IMR-90 (cell line): ENCODE results near the gene ZNF841. TPM values are rescaled to one million over a fixed set of nuclear protein-coding genes. Genes with fewer than 3 reads are reported as not detected.

Experiments
- ATAC-seq: fragments of 200-7000 bp; cut with Tn5 transposase; 2 replicates; pipeline ENCODE4 v1.9.1; 2020; ENCODE audit warnings: low read depth, mild to moderate bottlenecking, moderate library complexity
- BruUV-seq: library from RNA; stranded (reverse); fragments of 400-500 nt; replicated peaks from 2 replicates; lab custom pipeline; 2021; lab: Mats Ljungman, UMichigan
- CTCF ChIA-PET: fragments of 300-600 bp; formaldehyde crosslinking; extraction: SDS; loops from one replicate; lab custom pipeline; 2021; ENCODE audit warnings: antibody characterized with exemption; lab: Yijun Ruan, JAX
- POLR2A ChIA-PET: fragments of 300-600 bp; sonication (Branson Sonifier 250); formaldehyde crosslinking; loops from one replicate; lab custom pipeline; 2022; ENCODE audit warnings: antibody characterized with exemption; ENCODE audit not compliant: unreplicated experiment; lab: Charles Lee
- DNase-seq: peaks from one replicate; pipeline ENCODE4 v3.0.0; 2013
- H2AFZ ChIP-seq: replicated peaks from 2 replicates; pipeline ENCODE3; 2013; ENCODE audit warnings: low read length, mild to moderate bottlenecking; ENCODE audit not compliant: poor library complexity
- H2AK5ac ChIP-seq: 2 replicates; pipeline ENCODE4 v1.6.1; 2013; ENCODE audit warnings: low read depth, low read length, inconsistent platforms
- H2AK9ac ChIP-seq: replicated peaks from 2 replicates; pipeline ENCODE3; 2013; ENCODE audit warnings: mild to moderate bottlenecking, low read depth, low read length, moderate library complexity; ENCODE audit not compliant: poor library complexity
- H2BK120ac ChIP-seq: 2 replicates; pipeline ENCODE4 v1.6.1; 2013; ENCODE audit warnings: low read depth, low read length, inconsistent platforms
- H2BK15ac ChIP-seq: 3 replicates; pipeline ENCODE4 v1.6.1; 2013; ENCODE audit warnings: low read depth, low read length, inconsistent platforms
- H2BK20ac ChIP-seq: 2 replicates; pipeline ENCODE4 v1.6.1; 2013; ENCODE audit warnings: low read depth, mild to moderate bottlenecking, inconsistent platforms, low read length, moderate library complexity
- H2BK5ac ChIP-seq: 2 replicates; pipeline ENCODE4 v1.6.1; 2013; ENCODE audit warnings: mild to moderate bottlenecking, low read depth, low read length, inconsistent platforms; ENCODE audit not compliant: poor library complexity, severe bottlenecking
- H3K14ac ChIP-seq: replicated peaks from 2 replicates; pipeline ENCODE4 v1.6.1; 2013; ENCODE audit warnings: low read depth, low read length, inconsistent platforms
- H3K18ac ChIP-seq: 2 replicates; pipeline ENCODE4 v1.6.1; 2013; ENCODE audit warnings: low read depth, low read length, control low read depth
- H3K23ac ChIP-seq: 2 replicates; pipeline ENCODE4 v1.6.1; 2013; ENCODE audit warnings: low read depth, low read length, inconsistent platforms
- H3K27ac ChIP-seq: 2 replicates; pipeline ENCODE4 v1.5.1; 2013; ENCODE audit warnings: mild to moderate bottlenecking, control low read depth, low read length; ENCODE audit not compliant: insufficient read depth
- H3K27me3 ChIP-seq: 2 replicates; pipeline ENCODE4 v1.6.1; 2013; ENCODE audit warnings: low read length; ENCODE audit not compliant: control insufficient read depth, insufficient read depth
- H3K36me3 ChIP-seq: 2 replicates; pipeline ENCODE4 v1.6.1; 2013; ENCODE audit warnings: low read length, mixed read lengths; ENCODE audit not compliant: control insufficient read depth, insufficient read depth
- H3K4ac ChIP-seq: 2 replicates; pipeline ENCODE4 v1.6.1; 2013; ENCODE audit warnings: low read depth, low read length, inconsistent platforms
- H3K4me1 ChIP-seq: 2 replicates; pipeline ENCODE4 v1.6.1; 2013; ENCODE audit warnings: low read length, mixed read lengths; ENCODE audit not compliant: control insufficient read depth, insufficient read depth
- H3K4me2 ChIP-seq: 2 replicates; pipeline ENCODE4 v1.6.1; 2013; ENCODE audit warnings: low read depth, mild to moderate bottlenecking, control low read depth, low read length, moderate library complexity
- H3K4me3 ChIP-seq: 2 replicates; pipeline ENCODE4 v1.5.1; 2013; ENCODE audit warnings: low read depth, mild to moderate bottlenecking, control low read depth, low read length, moderate library complexity; ENCODE audit not compliant: insufficient read depth
- H3K56ac ChIP-seq: 2 replicates; pipeline ENCODE4 v1.6.1; 2013; ENCODE audit warnings: low read length, inconsistent platforms; ENCODE audit not compliant: insufficient read depth; ENCODE audit errors: extremely low read depth
- H3K79me1 ChIP-seq, 2 experiments: 2 replicates each; pipeline ENCODE4 v1.6.1; 2013; ENCODE audit warnings: low read length in 2 of 2, inconsistent platforms in 1 of 2, low read depth in 1 of 2
- H3K9ac ChIP-seq: 2 replicates; pipeline ENCODE4 v1.6.1; 2013; ENCODE audit warnings: low read depth, low read length, control low read depth
- H3K9me1 ChIP-seq: 2 replicates; pipeline ENCODE4 v1.6.1; 2013; ENCODE audit warnings: low read length, inconsistent platforms; ENCODE audit not compliant: insufficient read depth
- H3K9me3 ChIP-seq: 2 replicates; pipeline ENCODE4 v1.6.1; 2013; ENCODE audit warnings: low read length; ENCODE audit not compliant: control insufficient read depth, insufficient read depth
- H4K20me1 ChIP-seq: 2 replicates; pipeline ENCODE4 v1.6.1; 2013; ENCODE audit warnings: low read length, inconsistent platforms; ENCODE audit not compliant: insufficient read depth
- H4K5ac ChIP-seq: 2 replicates; pipeline ENCODE4 v1.6.1; 2013; ENCODE audit warnings: mild to moderate bottlenecking, low read depth, low read length, control low read depth
- H4K8ac ChIP-seq, 2 experiments: 2 replicates each; pipeline ENCODE4 v1.6.1; 2013; ENCODE audit warnings: low read depth in 2 of 2, low read length in 2 of 2, control low read depth in 1 of 2, inconsistent platforms in 1 of 2
- H4K91ac ChIP-seq: 2 replicates; pipeline ENCODE4 v1.6.1; 2013; ENCODE audit warnings: low read depth, low read length, inconsistent platforms; ENCODE audit not compliant: insufficient read depth
- CEBPB ChIP-seq: IDR thresholded peaks from 2 replicates; pipeline ENCODE4 v1.6.1; 2012; ENCODE audit warnings: low read depth, low read length, improper control_type of control experiment
- FOS ChIP-seq: fragments of 150-350 bp; IDR thresholded peaks from 2 replicates; pipeline ENCODE4 v1.6.1; 2016; ENCODE audit warnings: low read depth, low read length
- MAZ ChIP-seq: IDR thresholded peaks from 2 replicates; pipeline ENCODE4 v1.6.1; 2012; ENCODE audit warnings: low read depth, mild to moderate bottlenecking, low read length, improper control_type of control experiment, moderate library complexity, borderline replicate concordance
- POLR2A ChIP-seq: IDR thresholded peaks from 2 replicates; pipeline ENCODE4 v1.6.1; 2012; ENCODE audit warnings: mild to moderate bottlenecking, low read depth, low read length
- WGBS, 2 experiments: methylation state at CpG; one replicate each; pipeline versions ENCODE4 v1.1.5 to v1.1.7; 2013; ENCODE audit warnings: missing lambda C conversion rate in 2 of 2; ENCODE audit not compliant: insufficient read length in 1 of 2; ENCODE audit errors: extremely low coverage in 2 of 2; 5-methylcytosine and 5-hydroxymethylcytosine counted together
- dilution Hi-C: fragments of 300-500 bp; cut with HindIII; formaldehyde crosslinking; loops from one replicate; pipeline ENCODE4 v1.14.3; 2018; ENCODE audit warnings: low sequenced_read_pairs; ENCODE audit not compliant: unreplicated experiment
- in situ Hi-C: fragments of 300-500 bp; cut with MboI; formaldehyde crosslinking; loops from 3 replicates; pipeline ENCODE4 v1.14.3; 2019; ENCODE audit warnings: low sequenced_read_pairs, inconsistent platforms, mixed read lengths
- intact Hi-C: fragments of 100-400 bp; cut with micrococcal nuclease; formaldehyde crosslinking; loops from 2 replicates; pipeline ENCODE4 v1.10.0; 2022
- polyA plus RNA-seq, 3 experiments: library from polyadenylated mRNA; depleted of rRNA; stranded (reverse); fragments of >200 nt; gene quantifications; 2 replicates each; pipeline ENCODE4 v1.2.3, GENCODE V29; 2012; ENCODE audit warnings: low replicate concordance in 1 of 3
- total RNA-seq: library from RNA; depleted of rRNA; stranded (reverse); fragments of >200 nt; gene quantifications from 2 replicates; pipeline ENCODE4 v1.2.3, GENCODE V29; 2012
- TF ChIP-seq, protein P1 (sequence below): fragments of 150-350 bp; IDR thresholded peaks from 2 replicates; pipeline ENCODE4 v1.6.1; 2017; ENCODE audit warnings: mild to moderate bottlenecking, antibody characterized with exemption, low read length, low read depth

The ZNF841 gene
- total and polyA plus RNA-seq, 2 of the 4 experiments (the other 2 are of a cell fraction): 8.5 to 28.9 TPM

GRCh38 chr19:52140032-52140710 is 44.6 kb upstream of the ZNF841 start:
- H2BK120ac ChIP-seq: no peak overlapping the region
- H3K27ac ChIP-seq: no peak overlapping the region
- no TSS peak for BruUV-seq

More at GRCh38 chr19:52140032-52140710, 44.6 kb upstream of the ZNF841 start:
- dilution Hi-C loops (no loop called here), intact Hi-C loops (no loop called here), in situ Hi-C loops (no loop called here)
- H3K9me1 ChIP-seq: no peaks in the 10 kb centered on the region
- peak overlapping the region; percentile 30; the same call in 1 of the 2 replicates for H3K9ac ChIP-seq
- H3K9me3 ChIP-seq: peaks cover 10% of the 10 kb centered on the region
- H2BK20ac ChIP-seq: no peak overlapping the region
- H3K4ac ChIP-seq: no peak overlapping the region; the same call in 1 of the 2 replicates
- H3K56ac ChIP-seq: no peak overlapping the region
- H3K4me3 ChIP-seq: peak overlapping the region; percentile 31; the same call in 1 of the 2 replicates
- H3K27me3 ChIP-seq: no peaks in the 10 kb centered on the region
- no peaks in the 10 kb centered on the region for H4K20me1 ChIP-seq
- no peak for DNase-seq
- peaks cover 14 to 21% of the 10 kb centered on the region in 2 experiments for H3K79me1 ChIP-seq
- no peak overlapping the region for H2BK5ac ChIP-seq
- peak overlapping the region; percentile 52 for H3K4me2 ChIP-seq
- peaks cover 2% of the 10 kb centered on the region for H3K4me1 ChIP-seq
- H2AK5ac ChIP-seq: no peak overlapping the region
- 0% methylated on average over 10 of the region's 22 CpGs; no CpG with 5 or more reads in 1 of the 2 experiments for WGBS, 2 experiments
- ChIA-PET CTCF (interaction anchor here (0.7 to 1.1 kb wide), 2 partner anchors 75 to 97 kb away, joined by 3 to 6 read pairs; no protein-coding TSS in a partner anchor), POLR2A (interaction anchor here (0.6 kb wide), 1 partner anchor 1365 kb away, joined by 4 read pairs; no protein-coding TSS in a partner anchor)
- ATAC-seq: peak; percentile 99
- no peak overlapping the region for H2BK15ac ChIP-seq
- TF ChIP-seq FOS: no peak
- no peak for TF ChIP-seq POLR2A
- TF ChIP-seq, protein P1, sequence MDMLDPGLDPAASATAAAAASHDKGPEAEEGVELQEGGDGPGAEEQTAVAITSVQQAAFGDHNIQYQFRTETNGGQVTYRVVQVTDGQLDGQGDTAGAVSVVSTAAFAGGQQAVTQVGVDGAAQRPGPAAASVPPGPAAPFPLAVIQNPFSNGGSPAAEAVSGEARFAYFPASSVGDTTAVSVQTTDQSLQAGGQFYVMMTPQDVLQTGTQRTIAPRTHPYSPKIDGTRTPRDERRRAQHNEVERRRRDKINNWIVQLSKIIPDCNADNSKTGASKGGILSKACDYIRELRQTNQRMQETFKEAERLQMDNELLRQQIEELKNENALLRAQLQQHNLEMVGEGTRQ: no peak
- TF ChIP-seq MAZ: no peak
- TF ChIP-seq CEBPB: no peak
- H4K91ac ChIP-seq: no peak overlapping the region
- H3K14ac ChIP-seq: peak overlapping the region; percentile 68; the same call in 1 of the 2 replicates
- no peak overlapping the region for H3K23ac ChIP-seq
- H2AK9ac ChIP-seq: no peak overlapping the region
- peak overlapping the region; percentile 32; the same call in 1 of the 2 replicates for H4K5ac ChIP-seq
- peak overlapping the region; percentile 73 to 86; a peak in 3 of 4 replicates for H4K8ac ChIP-seq
- H3K36me3 ChIP-seq: peaks cover 2% of the 10 kb centered on the region
- peak overlapping the region; percentile 89 for H2AFZ ChIP-seq
- H3K18ac ChIP-seq: no peak overlapping the region
